ENCODE data around the gene ZDHHC14.

ZDHHC14 gene

DNA sequence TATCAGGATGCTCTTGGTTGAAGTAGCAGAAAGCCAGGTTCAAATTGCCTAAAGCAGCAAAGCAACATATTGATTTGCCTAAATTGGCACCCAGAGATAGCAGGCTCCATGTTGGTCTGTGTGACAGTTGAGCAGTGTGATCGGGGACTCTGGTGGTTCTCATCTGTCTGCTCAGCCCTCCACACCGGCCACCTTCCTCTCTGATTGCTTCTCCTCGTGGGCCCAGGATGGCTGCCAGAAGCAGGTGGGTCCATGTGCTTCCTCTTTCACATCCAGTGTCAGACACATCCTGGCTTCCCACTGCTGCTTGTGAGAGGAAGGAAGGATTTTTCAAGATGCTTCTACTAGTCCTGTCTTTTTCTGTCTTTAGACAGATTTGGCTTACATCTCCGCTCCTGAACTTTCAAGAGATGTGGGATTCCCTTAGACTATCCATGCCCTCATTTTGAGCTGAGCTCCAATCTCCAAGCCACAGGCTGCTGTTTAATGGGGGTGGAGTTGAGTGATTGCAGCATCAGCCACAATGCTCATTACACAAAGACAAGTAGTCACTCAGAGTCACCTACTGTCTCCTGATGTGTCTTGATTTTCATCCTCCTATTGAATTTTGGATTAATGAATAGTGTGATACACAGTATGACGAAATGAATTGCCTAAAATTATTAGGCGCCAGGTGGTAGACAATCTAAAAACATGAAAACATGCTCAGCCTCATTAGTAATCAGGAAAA is 122.2 kb downstream of the ZDHHC14 start:
- Histone ChIP-seq H3K4me2 (ENCODE audit: low read depth, low read length) (no peak overlapping the region), H3K4me1 (ENCODE audit: low read length) (peaks cover 10% of the 10 kb centered on the region), H3K79me2 (ENCODE audit: low read length) (no peaks in the 10 kb centered on the region), H3K36me3 (replicated peaks; ENCODE audit: insufficient read depth, low read length) (0 out of 2 replicates have a peak, but pooled peaks cover 3% of the 10 kb centered on the region), H3F3A (ENCODE audit: insufficient read depth, low read length) (no peaks in the 10 kb centered on the region), H4K20me1 (ENCODE audit: insufficient read depth, low read length) (no peaks in the 10 kb centered on the region), H3K27ac (ENCODE audit: low read length) (no peak overlapping the region), H3K9ac (ENCODE audit: low read length) (no peak overlapping the region), H3K4me3 (ENCODE audit: low read length) (no peak overlapping the region), H3K9me3 (replicated peaks; ENCODE audit: insufficient read depth, low read length) (no peaks in the 10 kb centered on the region), H3K27me3 (replicated peaks; ENCODE audit: insufficient read depth, low read length) (no peaks in the 10 kb centered on the region), H3K9me2 (replicated peaks; ENCODE audit: insufficient read depth, low read length) (no peaks in the 10 kb centered on the region), H2AFZ (ENCODE audit: low read length) (no peak overlapping the region)
- TF ChIP-seq CTCF (IDR thresholded peaks at IDR 0.05; ENCODE audit: low read length) (no peak), EZH2phosphoT487 (IDR thresholded peaks at IDR 0.05; ENCODE audit: low read length) (no peak), EZH2 (optimal IDR thresholded peaks at IDR 0.05; ENCODE audit: low read depth, low read length) (no peak)
- no peak for DNase-seq

- H3K4me3 ChIP-seq (ENCODE audit: low read length): no peak overlapping the region
- no peak overlapping the region for H2AFZ ChIP-seq (ENCODE audit: low read length)
- no peaks in the 10 kb centered on the region for H4K20me1 ChIP-seq (ENCODE audit: insufficient read depth, low read length)
- TF ChIP-seq EZH2phosphoT487 (IDR thresholded peaks at IDR 0.05; ENCODE audit: low read length) (no peak), CTCF (IDR thresholded peaks at IDR 0.05; ENCODE audit: low read length) (no peak), EZH2 (optimal IDR thresholded peaks at IDR 0.05; ENCODE audit: low read depth, low read length) (no peak)
- H3K4me2 ChIP-seq (ENCODE audit: low read depth, low read length): no peak overlapping the region
- H3K27me3 ChIP-seq (replicated peaks; ENCODE audit: insufficient read depth, low read length): no peaks in the 10 kb centered on the region
- no peaks in the 10 kb centered on the region for H3K79me2 ChIP-seq (ENCODE audit: low read length)
- no peak overlapping the region for H3K27ac ChIP-seq (ENCODE audit: low read length)
- DNase-seq: no peak
- H3K9ac ChIP-seq (ENCODE audit: low read length): no peak overlapping the region
- 0 out of 2 replicates have a peak, but pooled peaks cover 3% of the 10 kb centered on the region for H3K36me3 ChIP-seq (replicated peaks; ENCODE audit: insufficient read depth, low read length)
- no peaks in the 10 kb centered on the region for H3F3A ChIP-seq (ENCODE audit: insufficient read depth, low read length)
- no peaks in the 10 kb centered on the region for H3K9me3 ChIP-seq (replicated peaks; ENCODE audit: insufficient read depth, low read length)
- H3K4me1 ChIP-seq (ENCODE audit: low read length): no peaks in the 10 kb centered on the region
- no peaks in the 10 kb centered on the region for H3K9me2 ChIP-seq (replicated peaks; ENCODE audit: insufficient read depth, low read length)
These were observed 125.0 kb downstream of the ZDHHC14 start for GRCh38 chr6:157505912-157506491.

DNA sequence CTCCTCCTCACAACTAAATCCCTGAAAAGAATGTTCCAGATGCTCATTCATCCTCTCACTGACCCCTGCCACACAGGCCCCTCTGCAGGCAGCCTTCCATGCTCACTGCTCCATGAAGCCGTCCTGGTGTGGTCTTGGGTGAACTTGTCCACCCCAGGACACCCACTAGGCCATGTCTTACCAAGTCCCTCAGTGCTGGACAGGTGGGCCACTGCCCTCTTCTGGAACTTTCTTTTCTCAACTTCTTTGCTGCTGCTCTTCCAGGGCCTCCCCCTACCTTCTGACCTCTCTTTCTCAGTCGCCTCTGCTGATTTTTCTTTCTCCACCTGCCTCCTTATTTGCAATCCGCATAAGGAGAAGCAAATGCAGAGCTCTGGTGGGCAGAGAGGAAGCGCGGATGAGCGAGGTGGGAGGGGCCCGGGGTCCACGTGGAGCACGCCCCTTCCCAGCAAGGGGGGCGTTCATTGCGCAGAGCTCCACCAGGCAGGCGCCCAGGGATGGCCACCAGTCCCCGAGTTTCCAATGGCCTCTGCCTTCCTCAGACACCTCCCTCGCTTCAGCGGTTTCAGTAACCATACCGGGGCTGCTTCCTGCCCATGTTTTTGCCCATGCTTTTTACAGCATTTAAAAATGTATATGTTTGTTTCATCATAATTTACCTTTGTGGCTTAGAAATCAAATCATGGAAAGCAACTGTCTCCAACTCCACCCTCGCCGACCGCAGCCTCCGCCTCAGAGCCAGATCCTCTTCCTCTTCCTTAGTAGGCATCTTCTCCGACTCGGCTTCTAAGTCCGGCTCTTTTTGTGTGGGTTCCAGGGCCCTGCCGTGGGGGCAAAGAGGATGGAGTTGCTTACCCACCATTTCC is 129.6 kb downstream of the ZDHHC14 start:
- no peaks in the 10 kb centered on the region for H3K9me3 ChIP-seq (replicated peaks; ENCODE audit: insufficient read depth, low read length)
- no peaks in the 10 kb centered on the region for H4K20me1 ChIP-seq (ENCODE audit: insufficient read depth, low read length)
- H3K27me3 ChIP-seq (replicated peaks; ENCODE audit: insufficient read depth, low read length): no peaks in the 10 kb centered on the region
- no peak overlapping the region for H3K4me3 ChIP-seq (ENCODE audit: low read length)
- H3K4me1 ChIP-seq (ENCODE audit: low read length): no peaks in the 10 kb centered on the region
- H3F3A ChIP-seq (ENCODE audit: insufficient read depth, low read length): no peaks in the 10 kb centered on the region
- H3K36me3 ChIP-seq (replicated peaks; ENCODE audit: insufficient read depth, low read length): 0 out of 2 replicates have a peak, but pooled peaks cover 3% of the 10 kb centered on the region
- no peak overlapping the region for H3K9ac ChIP-seq (ENCODE audit: low read length)
- H3K9me2 ChIP-seq (replicated peaks; ENCODE audit: insufficient read depth, low read length): no peaks in the 10 kb centered on the region
- TF ChIP-seq EZH2 (optimal IDR thresholded peaks at IDR 0.05; ENCODE audit: low read depth, low read length) (no peak), CTCF (IDR thresholded peaks at IDR 0.05; ENCODE audit: low read length) (no peak), EZH2phosphoT487 (IDR thresholded peaks at IDR 0.05; ENCODE audit: low read length) (no peak)
- DNase-seq: no peak
- H3K27ac ChIP-seq (ENCODE audit: low read length): no peak overlapping the region
- H3K4me2 ChIP-seq (ENCODE audit: low read depth, low read length): no peak overlapping the region
- no peak overlapping the region for H2AFZ ChIP-seq (ENCODE audit: low read length)
- no peaks in the 10 kb centered on the region for H3K79me2 ChIP-seq (ENCODE audit: low read length)
